ENCODE results near the gene CD59.
A peak's percentile ranks its signal among the peaks of the same experiment; 100 is the strongest.
"Not testable (repeated sequence)": the region's sequence is repeated elsewhere in the genome, so short reads cannot be mapped to it uniquely, and the experiment has no call there.

CD59 gene

DNA sequence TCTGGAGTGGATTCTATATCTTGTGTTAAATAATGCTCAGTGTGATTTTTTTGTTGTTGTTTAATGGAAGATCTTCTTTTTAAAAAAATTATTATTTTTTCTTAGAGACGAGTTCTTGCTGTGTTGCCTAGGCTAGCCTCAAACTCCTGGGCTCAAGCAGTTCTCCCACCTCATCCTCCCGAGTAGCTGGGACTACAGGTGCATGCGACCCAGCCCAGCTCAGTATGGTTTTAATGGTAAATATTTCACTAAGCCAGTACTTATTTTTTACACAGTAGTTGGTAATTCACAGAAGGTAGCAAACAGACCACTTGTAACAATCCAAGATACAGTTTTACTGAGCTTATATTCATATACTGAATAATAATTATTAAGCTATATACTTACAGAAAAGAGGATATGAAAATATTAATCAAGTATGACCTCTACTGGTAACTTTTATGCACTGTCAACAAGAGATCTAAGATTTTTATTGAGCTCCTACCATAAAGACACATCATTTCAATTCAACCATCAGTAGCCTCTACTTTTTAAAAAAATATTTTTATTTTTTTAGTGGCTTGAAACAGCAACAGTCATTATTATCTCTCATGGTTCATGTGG, 6.1 kb upstream of the CD59 start:
- peak; percentile 58 for DNase-seq (ENCODE audit: low spot score)

- DNase-seq (ENCODE audit: low spot score): no peak
Measured at GRCh38 chr11:33741806-33742205, 5.6 kb upstream of the CD59 start.

DNA sequence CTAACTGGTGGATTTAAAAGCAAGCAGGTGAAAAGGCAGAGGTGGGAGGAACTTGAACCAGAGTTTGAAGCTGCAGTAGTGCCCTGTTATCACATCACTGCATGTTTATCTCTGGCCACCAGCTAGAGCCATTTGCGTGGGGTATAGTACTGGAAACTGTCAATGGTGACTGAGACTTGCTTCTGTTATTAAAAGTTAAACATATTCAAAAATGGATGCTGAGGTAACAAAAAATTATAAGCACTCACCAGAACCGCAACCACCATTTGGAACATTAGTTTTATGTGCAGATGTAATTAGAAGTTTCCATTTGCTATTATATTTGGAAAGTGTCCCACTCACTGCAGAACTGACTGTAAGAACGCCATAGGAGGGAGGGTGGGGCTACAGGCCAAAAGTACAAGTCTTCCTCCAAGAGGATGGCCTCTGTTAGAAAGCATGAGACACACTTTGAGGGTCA, 1.2 kb upstream of the CD59 start:
- no peak for DNase-seq (ENCODE audit: low spot score)

GRCh38 chr11:33735271-33736147, 714 bp downstream of the CD59 start:
- peak; percentile 82 for DNase-seq (ENCODE audit: low spot score)

- no peak for DNase-seq (ENCODE audit: low spot score)
Measured at GRCh38 chr11:33734441-33735270, 1.6 kb downstream of the CD59 start.

DNA sequence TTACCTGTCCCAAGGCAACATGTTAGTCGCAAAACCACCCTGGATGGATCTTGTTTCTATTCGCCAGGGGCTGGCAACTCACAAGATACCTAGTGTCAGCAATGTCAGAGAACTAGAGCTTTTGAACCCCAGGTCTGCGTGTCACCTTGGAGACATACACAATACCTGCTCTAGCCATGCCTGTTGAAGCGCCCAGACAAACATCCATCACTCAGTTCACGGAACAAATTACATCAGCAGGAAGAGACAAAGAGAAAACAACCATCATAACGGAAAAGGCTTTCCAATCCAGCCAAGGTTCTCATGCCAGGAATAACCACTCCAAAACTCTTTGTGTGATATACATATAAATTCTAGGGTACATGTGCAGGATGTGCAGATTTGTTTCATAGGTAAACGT, 2.2 kb downstream of the CD59 start:
- no peak for DNase-seq (ENCODE audit: low spot score)

GRCh38 chr11:33731723-33732531, 4.3 kb downstream of the CD59 start:
- DNase-seq (ENCODE audit: low spot score): no peak

- DNase-seq (ENCODE audit: low spot score): no peak
Measured at GRCh38 chr11:33730716-33731115, 5.5 kb downstream of the CD59 start.

DNA sequence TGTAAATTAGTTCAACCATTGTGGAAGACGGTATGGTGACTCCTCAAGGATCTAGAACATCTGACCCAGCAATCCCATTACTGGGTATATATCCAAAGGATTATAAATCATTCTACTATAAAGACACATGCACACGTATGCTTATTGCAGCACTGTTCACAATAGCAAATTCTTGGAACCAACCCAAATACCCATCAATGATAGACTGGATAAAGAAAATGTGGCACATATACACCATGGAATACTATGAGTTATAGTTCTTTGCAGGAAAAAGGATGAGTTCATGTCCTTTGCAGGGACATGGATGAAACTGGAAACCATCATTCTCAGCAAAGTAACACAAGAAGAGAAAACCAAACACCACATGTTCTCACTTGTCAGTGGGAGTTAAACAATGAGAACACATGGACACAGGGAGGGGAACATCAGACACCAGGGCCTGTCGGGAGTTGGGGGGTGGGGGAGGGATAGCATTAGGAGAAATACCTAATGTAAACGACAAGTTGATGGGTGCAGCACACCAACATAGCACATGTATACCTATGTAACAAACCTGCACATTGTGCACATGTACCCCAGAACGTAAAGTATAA, 7.1 kb downstream of the CD59 start:
- not testable (repeated sequence) for DNase-seq (ENCODE audit: low spot score)

DNA sequence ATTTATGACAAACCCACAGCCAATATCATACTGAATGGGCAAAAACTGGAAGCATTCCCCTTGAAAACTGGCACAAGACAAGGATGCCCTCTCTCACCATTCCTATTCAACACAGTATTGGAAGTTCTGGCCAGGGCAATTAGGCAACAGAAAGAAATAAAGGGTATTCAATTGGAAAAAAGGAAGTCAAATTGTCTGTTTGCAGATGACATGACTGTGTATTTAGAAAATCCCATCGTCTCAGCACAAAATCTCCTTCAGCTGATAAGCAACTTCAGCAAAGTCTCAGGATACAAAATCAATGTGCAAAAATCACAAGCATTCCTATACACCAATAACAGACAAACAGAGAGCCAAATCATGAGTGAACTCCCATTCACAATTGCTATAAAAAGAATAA, 8.7 kb downstream of the CD59 start:
- DNase-seq (ENCODE audit: low spot score): not testable (repeated sequence)

- no peak for DNase-seq (ENCODE audit: low spot score)
Measured at GRCh38 chr11:33725496-33725895, 10.7 kb downstream of the CD59 start.

GRCh38 chr11:33724644-33725035, 11.6 kb downstream of the CD59 start:
- no peak for DNase-seq (ENCODE audit: low spot score)

- no peak for DNase-seq (ENCODE audit: low spot score)
Measured at GRCh38 chr11:33723238-33723881, 12.9 kb downstream of the CD59 start.

- DNase-seq (ENCODE audit: low spot score): no peak
Measured at GRCh38 chr11:33722590-33723234, 13.5 kb downstream of the CD59 start.

GRCh38 chr11:33721984-33722383, 14.2 kb downstream of the CD59 start:
- DNase-seq (ENCODE audit: low spot score): no peak

- no peak for DNase-seq (ENCODE audit: low spot score)
Measured at GRCh38 chr11:33721426-33721825, 14.8 kb downstream of the CD59 start.

GRCh38 chr11:33719587-33719986, 16.6 kb downstream of the CD59 start:
- DNase-seq (ENCODE audit: low spot score): no peak

DNA sequence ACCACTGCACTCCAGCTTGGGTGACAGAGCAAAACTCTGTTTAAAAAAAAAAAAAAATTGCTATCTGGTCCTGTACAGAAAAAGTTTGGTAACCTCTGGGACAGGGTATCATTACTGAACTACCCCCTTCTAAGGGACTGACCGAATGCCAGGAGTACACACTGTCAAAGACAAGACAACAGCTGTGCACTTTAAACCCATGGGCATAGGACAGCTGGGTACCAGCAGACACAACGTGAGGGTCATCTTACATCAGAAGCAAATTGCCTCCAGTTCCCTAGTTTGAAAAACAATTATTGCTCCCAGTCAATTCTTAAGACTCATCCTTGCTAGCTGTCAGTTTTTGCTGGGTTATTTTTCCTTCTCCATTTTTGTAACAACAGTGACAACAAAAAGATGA, 17.8 kb downstream of the CD59 start:
- no peak for DNase-seq (ENCODE audit: low spot score)

GRCh38 chr11:33716243-33716642, 20.0 kb downstream of the CD59 start:
- peak; percentile 52 for DNase-seq (ENCODE audit: low spot score)

DNA sequence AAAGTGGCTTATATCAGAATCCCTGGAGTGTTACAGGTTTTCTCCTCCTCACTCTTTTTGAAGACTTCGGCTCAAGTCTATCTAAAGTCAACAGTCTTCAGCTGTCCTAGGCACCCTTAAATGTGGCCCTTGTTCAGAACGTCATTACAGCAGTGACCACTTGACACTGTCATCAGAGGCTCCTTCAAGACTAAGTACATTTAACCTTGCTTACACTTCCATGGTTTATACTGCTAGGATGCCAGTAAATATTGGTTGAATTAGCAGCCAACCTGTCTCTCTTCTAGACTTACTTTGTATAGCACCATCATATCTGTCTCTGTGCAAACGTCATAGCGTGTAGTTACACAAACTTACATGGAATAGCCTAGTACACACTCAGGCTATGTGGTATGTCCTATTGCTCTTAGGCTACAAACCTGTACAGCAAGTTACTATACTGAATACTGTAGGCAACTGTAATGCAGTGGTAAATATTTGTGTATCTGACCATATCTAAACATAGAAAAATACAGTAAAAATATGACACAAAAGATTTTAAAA, 22.3 kb downstream of the CD59 start:
- no peak for DNase-seq (ENCODE audit: low spot score)
